ENCODE measurements around the gene UGT1A10.
A peak's percentile ranks its signal among the peaks of the same experiment; 100 is the strongest.

UGT1A10 gene

GRCh38 chr2:233656443-233656842, 20.2 kb downstream of the UGT1A10 start:
- DNase-seq: no peak

- no peak for DNase-seq
Measured at GRCh38 chr2:233658610-233659009, 22.4 kb downstream of the UGT1A10 start.

DNA sequence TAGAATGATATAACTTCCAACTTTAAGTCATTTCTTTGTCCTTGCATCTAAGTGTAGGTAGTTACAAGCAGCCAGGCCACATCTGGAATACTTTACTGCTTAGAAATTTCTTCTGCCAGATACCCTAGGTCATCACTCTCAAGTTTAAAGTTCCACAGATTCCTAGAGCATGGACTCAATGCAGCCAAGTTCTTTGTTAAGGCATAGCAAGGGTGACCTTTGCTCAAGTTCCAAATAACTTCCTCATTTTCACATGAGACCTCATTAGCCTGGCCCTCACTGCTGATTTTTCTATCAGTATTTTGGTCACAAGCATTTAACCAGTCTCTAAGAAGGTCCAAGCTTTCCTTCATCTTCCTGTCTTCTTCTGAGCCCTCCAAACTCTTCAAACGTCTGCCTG, 27.7 kb downstream of the UGT1A10 start:
- DNase-seq: no peak

DNA sequence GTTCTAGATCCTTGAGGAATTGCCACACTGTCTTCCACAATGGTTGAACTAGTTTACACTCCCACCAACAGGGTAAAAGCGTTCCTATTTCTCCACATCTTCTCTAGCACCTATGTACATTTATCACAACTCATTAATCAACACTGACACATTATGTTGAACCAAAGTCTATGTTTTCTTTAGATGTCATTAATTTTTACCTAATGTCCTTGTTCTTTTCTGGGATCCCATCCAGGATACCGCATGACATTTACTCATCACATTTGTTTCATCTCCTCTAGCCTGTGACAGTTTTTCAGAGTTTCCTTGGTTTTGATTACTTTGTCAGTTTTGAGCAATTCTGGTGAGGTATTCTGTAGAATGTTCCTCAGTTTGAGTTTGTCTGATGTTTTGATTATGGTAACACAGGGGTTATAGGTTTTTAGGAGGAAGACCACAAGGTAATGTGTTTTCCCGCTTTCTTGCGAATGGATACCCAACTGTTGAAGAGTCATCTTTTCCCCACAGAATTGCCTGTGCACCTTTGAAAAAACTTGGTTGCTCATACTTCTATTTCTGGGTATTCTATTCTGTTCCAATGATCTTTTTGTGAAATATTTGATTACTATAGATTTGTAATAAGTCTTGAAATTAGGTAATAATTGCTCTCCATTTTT, 32.5 kb downstream of the UGT1A10 start:
- no peak for DNase-seq

- no peak for DNase-seq
Measured at GRCh38 chr2:233671290-233672161, 35.3 kb downstream of the UGT1A10 start, which contains the start of gene UGT1A9. Gene UGT1A9 (plus strand): TSS chr2:233671898. CDS start chr2:233671935, 37 bp downstream.

DNA sequence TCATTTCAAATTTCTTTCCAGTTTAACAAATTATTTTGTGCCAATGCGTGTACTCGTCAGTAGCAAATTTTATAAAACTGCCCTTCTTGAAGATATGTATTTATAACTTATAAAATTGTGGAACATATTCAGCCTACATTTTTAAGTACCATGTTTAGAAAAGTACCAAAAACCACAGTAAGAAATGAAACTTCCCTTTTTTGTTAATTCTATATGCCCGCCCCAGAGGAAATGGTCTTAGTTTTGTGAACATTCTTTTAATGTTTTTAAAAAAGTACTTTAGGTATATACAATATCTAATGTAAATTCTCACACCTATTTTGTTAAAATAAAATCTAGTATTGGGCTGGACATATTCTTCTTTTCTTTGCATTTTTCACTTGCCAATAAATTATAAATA, 36.6 kb downstream of the UGT1A10 start:
- DNase-seq: no peak

- DNase-seq: no peak
Measured at GRCh38 chr2:233673896-233674295, 37.6 kb downstream of the UGT1A10 start.

DNA sequence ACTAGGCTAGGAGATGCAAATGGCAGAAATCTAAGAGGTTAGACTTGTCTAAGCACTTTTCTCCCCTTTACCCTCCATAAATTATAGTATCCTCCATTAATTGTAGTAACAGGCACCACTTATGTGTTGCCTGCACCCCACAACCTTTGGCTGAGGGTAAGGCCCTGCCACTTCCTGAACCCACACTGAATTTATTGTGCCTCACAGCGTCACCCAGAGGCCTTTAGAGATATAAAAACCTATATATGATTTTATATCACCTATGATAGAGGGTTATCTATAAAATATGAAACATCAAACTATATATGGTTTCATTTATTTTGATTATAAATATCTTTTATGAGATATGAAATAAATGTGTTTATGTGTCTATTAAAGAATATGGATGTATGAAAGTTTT, 38.1 kb downstream of the UGT1A10 start:
- no peak for DNase-seq

- DNase-seq: peak; percentile 10
Measured at GRCh38 chr2:233674995-233675394, 38.7 kb downstream of the UGT1A10 start.

- no peak for DNase-seq
Measured at GRCh38 chr2:233676046-233676445, 39.8 kb downstream of the UGT1A10 start.

DNA sequence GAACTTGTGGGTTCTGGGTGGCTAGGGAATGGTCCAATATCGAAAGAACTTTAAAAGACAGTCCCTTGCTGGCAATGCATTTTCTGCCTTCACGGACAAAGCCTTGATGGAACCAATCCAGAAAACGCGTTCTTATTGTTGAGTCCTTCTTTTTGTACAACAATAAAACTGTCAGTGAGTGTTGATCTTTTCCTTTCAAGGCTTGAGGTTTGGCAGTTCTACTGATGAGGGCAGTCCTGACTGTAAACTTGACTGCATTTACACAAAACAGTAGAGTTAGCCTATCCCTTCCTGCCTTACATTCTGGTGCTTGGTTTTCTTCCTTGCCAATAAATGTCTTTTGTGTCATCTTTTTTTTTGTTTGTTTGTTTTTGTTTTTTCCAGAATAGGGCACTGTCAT, 42.9 kb downstream of the UGT1A10 start:
- DNase-seq: no peak

- no peak for DNase-seq
Measured at GRCh38 chr2:233680361-233681045, 44.3 kb downstream of the UGT1A10 start.

DNA sequence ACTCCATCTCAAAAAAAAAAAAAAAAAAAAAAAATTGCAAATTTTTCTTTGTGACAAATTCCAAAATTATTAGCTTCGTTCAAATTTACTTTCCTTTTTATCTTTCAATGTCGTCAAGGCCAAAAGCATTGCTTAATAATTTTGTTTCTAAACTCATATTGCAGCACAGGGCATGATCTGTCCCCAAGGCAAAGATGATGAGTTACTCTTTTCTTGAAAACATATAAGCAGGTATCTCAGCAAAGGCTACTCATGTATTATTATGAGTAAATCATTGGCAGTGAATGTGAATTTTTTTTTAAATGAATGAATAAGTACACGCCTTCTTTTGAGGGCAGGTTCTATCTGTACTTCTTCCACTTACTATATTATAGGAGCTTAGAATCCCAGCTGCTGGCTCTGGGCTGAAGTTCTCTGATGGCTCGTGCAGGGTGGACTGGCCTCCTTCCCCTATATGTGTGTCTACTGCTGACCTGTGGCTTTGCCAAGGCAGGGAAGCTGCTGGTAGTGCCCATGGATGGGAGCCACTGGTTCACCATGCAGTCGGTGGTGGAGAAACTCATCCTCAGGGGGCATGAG, 45.4 kb downstream of the UGT1A10 start, which contains the start of gene UGT1A7:
TSS of gene UGT1A7 (plus strand) at position 381 of the 579 bp plus-strand sequence. CDS start at position 418, 37 bp downstream.
- DNase-seq: no peak

GRCh38 chr2:233684640-233685039, 48.4 kb downstream of the UGT1A10 start:
- no peak for DNase-seq

- no peak for DNase-seq
Measured at GRCh38 chr2:233686928-233687327, 50.7 kb downstream of the UGT1A10 start.

- no peak for DNase-seq
Measured at GRCh38 chr2:233688341-233688740, 52.1 kb downstream of the UGT1A10 start.

- DNase-seq: no peak
Measured at GRCh38 chr2:233689031-233689430, 52.8 kb downstream of the UGT1A10 start.

GRCh38 chr2:233689501-233689900, 53.3 kb downstream of the UGT1A10 start:
- no peak for DNase-seq

- no peak for DNase-seq
Measured at GRCh38 chr2:233690444-233690843, 54.2 kb downstream of the UGT1A10 start.

DNA sequence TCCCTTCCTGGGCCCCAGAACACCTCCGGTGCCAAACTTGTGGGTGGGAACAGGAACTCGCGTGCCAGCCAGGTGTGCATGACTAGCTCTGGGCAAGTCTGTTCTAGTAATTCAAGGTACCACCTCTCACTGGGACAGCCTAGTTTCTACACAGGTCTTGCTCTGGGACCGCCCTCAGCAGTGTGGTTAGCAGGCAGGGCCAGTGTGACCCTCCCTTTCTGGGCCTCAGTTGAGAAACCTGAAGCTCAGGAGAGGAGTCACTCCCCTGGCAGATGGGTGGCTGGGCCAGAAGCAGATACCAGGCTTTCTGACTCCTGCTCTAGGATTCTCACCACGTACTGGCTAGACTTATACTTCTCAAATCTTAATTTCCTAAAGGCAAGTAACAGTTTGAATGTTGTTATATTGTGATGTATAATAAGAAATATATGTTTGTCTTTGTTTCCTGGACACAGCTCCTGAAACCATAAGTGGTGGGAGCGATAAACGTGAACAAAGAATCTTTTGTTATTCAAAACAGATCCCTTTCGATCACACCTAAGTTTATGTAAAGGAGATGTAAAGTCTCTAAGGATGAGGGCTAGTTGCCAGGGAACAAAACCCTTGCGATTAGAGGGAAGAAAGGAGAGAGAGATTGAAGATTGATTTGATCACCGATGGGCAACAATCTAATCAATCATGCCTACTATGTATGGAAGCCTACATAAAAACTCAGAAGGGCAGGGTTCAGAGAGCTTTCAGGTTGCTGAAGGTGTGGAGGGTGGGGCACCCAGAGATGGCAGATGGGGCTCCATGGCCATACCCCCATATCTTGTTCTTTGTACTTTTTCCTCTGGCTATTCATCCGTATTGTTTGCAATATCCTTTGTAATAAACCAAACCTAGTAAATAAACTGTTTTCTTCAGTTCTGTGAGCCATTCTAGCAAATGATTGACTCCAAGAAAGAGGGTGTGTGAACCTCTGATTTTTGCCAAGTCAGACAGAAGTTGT, 55.5 kb downstream of the UGT1A10 start:
- DNase-seq: no peak

DNA sequence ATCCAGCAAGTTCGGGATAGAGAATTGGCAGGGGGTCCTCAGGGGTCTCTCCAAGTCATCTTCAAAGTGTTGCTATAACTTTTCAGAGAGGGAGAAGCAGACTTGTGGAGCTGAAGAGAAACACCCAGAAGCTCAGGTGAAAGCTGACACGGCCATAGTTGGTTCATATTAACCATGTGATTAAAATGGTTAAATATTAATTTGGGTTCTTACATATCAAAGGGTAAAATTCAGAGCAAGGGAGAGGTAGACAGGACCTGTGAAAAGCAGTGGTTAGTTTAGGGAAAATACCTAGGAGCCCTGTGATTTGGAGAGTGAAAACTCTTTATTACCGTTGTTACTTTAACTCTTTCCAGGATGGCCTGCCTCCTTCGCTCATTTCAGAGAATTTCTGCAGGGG, 56.4 kb downstream of the UGT1A10 start, which contains the start of gene UGT1A6:
TSS of gene UGT1A6 (plus strand) at position 243 of the 400 bp plus-strand sequence. CDS start at position 358, 115 bp downstream.
- DNase-seq: no peak

- DNase-seq: no peak
Measured at GRCh38 chr2:233693963-233694362, 57.7 kb downstream of the UGT1A10 start.
